Lung (tissue), 12 donors: ENCODE data around the gene TICAM1. TPM values are rescaled to one million over a fixed set of nuclear protein-coding genes. Genes with fewer than 3 reads are reported as not detected.
"Not testable (repeated sequence)": the region's sequence is repeated elsewhere in the genome, so short reads cannot be mapped to it uniquely, and the experiment has no call there.

Experiments
- ATAC-seq: fragments of 200-7000 bp; cut with Tn5 transposase; one replicate; pipeline ENCODE4 v1.9.1; 2020; ENCODE audit warnings: moderate number of reproducible peaks; ENCODE audit not compliant: insufficient read depth, low FRiP score
- DNase-seq, 3 donors: peaks; one replicate each; pipeline ENCODE4 v3.0.0-alpha.2; 2013 to 2017
- H3K27ac ChIP-seq, 2 donors: one replicate each; pipeline ENCODE4 v1.5.1; 2013; ENCODE audit warnings: mild to moderate bottlenecking in 2 of 2, moderate library complexity in 2 of 2, control low read depth in 1 of 2, inconsistent platforms in 1 of 2, low read depth in 1 of 2, low read length in 1 of 2
- H3K27me3 ChIP-seq, 3 donors: one replicate each; pipeline ENCODE4 v1.5.1; 2013; ENCODE audit warnings: low read length in 2 of 3; ENCODE audit not compliant: control insufficient read depth in 3 of 3, insufficient read depth in 3 of 3
- H3K36me3 ChIP-seq, 4 donors: one replicate each; pipeline ENCODE4 v1.5.1; 2013; ENCODE audit warnings: low read length in 4 of 4, mild to moderate bottlenecking in 1 of 4, moderate library complexity in 1 of 4; ENCODE audit not compliant: control insufficient read depth in 4 of 4, insufficient read depth in 4 of 4
- H3K4me1 ChIP-seq, 5 donors: one replicate each; pipeline ENCODE4 v1.5.1; 2013; ENCODE audit warnings: low read length in 5 of 5, mild to moderate bottlenecking in 2 of 5, moderate library complexity in 1 of 5; ENCODE audit not compliant: control insufficient read depth in 5 of 5, insufficient read depth in 5 of 5
- H3K4me3 ChIP-seq: one replicate; pipeline ENCODE4 v1.5.1; 2013; ENCODE audit warnings: mild to moderate bottlenecking, control low read depth, moderate library complexity
- H3K9ac ChIP-seq, 2 donors: one replicate each; pipeline ENCODE4 v1.5.1; 2013; ENCODE audit warnings: low read length in 2 of 2, control low read depth in 1 of 2; ENCODE audit not compliant: insufficient read depth in 1 of 2
- H3K9me3 ChIP-seq, 4 donors: one replicate each; pipeline ENCODE4 v1.5.1; 2013; ENCODE audit warnings: low read length in 3 of 4, mild to moderate bottlenecking in 1 of 4, moderate library complexity in 1 of 4; ENCODE audit not compliant: control insufficient read depth in 4 of 4, insufficient read depth in 3 of 4
- WGBS, 2 donors: extraction: QIAGEN DNeasy Blood & Tissue Kit; methylation state at CpG; one replicate each; pipeline ENCODE4 v1.1.7; 2013; 5-methylcytosine and 5-hydroxymethylcytosine counted together
- polyA plus RNA-seq, 2 donors: library from polyadenylated mRNA; stranded (reverse); fragments of 200-250 nt; gene quantifications; one replicate each; pipeline ENCODE4 v1.2.1, GENCODE V29; 2013
- total RNA-seq, 2 donors: library from RNA; depleted of rRNA in 1 of 2; stranded (reverse); fragments of >200 nt in 1 of 2; gene quantifications; one replicate each; pipeline ENCODE4 v1.2.1, GENCODE V29; 2014 to 2021
- TF ChIP-seq, protein P1 (sequence below): IDR thresholded peaks from 2 replicates; pipeline ENCODE4 v1.5.1; 2012; ENCODE audit warnings: mild to moderate bottlenecking; ENCODE audit errors: control extremely low read depth, extremely low read depth
- donor health status: control.
- donor health status: control.
- donor health status: Bipolar disorder and iron deficiency.
- donor health status: healthy.
- donor health status: DM: yes; HTN: yes; CAD: no.

Gene TICAM1
- total and polyA plus RNA-seq, 4 donors: 4.5 to 19.7 (median 13.6) TPM

DNA sequence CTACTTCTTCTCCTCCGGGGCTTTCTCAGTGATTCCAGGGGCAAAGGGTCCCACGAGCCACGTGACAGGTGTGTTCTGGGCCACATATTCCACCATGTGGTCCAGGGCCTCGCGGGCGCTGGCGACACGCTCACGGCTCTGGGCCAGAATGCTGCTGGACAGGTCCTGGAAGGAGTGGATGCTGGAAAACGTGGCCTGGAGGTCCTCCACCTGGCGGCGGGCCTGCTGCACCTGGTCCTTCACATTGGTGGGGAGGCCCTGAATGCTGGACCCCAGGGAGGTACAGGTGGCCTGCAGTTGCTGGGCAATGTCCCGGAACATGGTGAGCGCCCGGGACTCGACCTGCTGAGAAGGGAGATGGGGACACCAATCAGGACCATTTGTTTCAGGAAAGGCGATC lies 7.7 kb upstream of the TICAM1 start:
- H3K36me3 ChIP-seq: peaks cover 7 to 27% (median 16%) of the 10 kb centered on the region in 4 donors
- no peak overlapping the region for H3K27ac ChIP-seq
- WGBS, 2 donors: 96% methylated on average over 17 of the region's 17 CpGs
- H3K27me3 ChIP-seq: no peaks in the 10 kb centered on the region
- H3K9me3 ChIP-seq: no peaks in the 10 kb centered on the region
- H3K9ac ChIP-seq: no peak overlapping the region
- no peak for DNase-seq
- TF ChIP-seq, protein P1, sequence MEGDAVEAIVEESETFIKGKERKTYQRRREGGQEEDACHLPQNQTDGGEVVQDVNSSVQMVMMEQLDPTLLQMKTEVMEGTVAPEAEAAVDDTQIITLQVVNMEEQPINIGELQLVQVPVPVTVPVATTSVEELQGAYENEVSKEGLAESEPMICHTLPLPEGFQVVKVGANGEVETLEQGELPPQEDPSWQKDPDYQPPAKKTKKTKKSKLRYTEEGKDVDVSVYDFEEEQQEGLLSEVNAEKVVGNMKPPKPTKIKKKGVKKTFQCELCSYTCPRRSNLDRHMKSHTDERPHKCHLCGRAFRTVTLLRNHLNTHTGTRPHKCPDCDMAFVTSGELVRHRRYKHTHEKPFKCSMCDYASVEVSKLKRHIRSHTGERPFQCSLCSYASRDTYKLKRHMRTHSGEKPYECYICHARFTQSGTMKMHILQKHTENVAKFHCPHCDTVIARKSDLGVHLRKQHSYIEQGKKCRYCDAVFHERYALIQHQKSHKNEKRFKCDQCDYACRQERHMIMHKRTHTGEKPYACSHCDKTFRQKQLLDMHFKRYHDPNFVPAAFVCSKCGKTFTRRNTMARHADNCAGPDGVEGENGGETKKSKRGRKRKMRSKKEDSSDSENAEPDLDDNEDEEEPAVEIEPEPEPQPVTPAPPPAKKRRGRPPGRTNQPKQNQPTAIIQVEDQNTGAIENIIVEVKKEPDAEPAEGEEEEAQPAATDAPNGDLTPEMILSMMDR: no peak
- ATAC-seq: no peak
- H3K4me3 ChIP-seq: no peak overlapping the region
- H3K4me1 ChIP-seq: no peaks in the 10 kb centered on the region

DNA sequence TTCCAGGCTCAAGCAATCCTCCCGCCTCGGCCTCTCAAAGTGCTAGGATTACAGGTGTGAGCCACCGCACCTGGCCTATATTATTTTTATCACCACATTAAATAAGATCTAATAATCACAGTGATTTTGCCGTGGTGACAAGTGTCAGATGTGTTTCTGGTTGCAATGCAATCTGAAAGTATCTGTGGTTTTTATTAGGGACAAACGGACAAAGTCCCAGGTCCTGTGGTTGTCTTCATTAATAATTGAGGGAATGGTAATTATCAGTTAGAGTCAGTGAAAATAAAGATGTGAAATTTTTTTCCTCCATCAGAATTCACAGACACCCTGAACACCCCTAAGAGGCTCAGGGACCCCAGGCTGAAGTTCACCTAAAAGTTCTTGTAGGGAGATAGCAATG lies 1.3 kb upstream of the TICAM1 start:
- no peak for DNase-seq
- Histone ChIP-seq H3K4me1 (peaks cover 0 to 10% (median 0%) of the 10 kb centered on the region in 5 donors), H3K4me3 (no peak overlapping the region), H3K36me3 (peaks cover 0 to 3% (median under 1%) of the 10 kb centered on the region in 4 donors), H3K27me3 (no peaks in the 10 kb centered on the region), H3K9ac (no peak overlapping the region), H3K9me3 (no peaks in the 10 kb centered on the region), H3K27ac (no peak overlapping the region)
- TF ChIP-seq, protein P1: no peak
- ATAC-seq: no peak
- WGBS, 2 donors: 89% methylated on average over 5 of the region's 5 CpGs

DNA sequence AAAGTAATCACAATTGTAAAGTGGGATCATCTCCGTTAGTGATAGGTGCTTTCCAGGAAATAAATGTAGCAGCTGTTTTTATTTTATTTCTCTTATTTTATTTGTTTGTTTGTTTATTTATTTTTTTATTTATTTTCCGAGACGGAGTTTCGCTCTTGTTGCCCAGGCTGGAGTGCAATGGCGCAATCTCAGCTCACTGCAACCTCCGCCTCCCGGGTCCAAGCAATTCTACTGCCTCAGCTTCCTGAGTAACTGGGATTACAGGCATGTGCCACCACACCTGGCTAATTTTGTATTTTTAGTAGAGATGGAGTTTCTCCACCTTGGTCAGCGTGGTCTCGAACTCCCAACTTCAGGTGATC lies 448 bp upstream of the TICAM1 start:
- WGBS, 2 donors: 23 to 24% methylated on average over 9 of the region's 9 CpGs

DNA sequence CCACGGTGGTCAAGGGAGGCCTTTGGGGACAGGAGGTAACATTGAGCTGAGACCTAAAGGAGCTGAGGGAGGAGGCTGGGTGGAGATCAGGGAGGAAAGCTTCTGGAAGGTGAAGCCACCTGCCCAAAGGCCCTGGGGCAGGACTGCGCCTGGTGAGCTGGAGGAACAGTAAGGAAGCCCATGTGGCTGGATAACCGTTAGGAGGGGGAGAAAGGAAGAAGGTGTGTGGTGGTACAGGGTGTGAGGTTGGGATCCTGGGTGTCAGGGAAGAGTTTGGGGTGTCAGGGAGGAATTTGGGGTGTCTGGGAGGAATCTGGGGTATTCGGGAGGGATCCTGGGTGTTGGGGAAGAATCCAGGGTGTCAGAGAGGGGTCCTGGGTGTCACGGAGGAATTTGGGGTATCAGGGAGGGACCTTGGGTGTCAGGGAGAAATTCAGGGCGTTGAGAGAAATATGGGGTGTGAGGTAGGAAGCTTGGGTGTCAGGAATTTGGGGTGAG lies 695 bp downstream of the TICAM1 start:
- TF ChIP-seq, protein P1: no peak
- H3K27ac ChIP-seq: peak overlapping the region; percentile 76 to 92
- no peaks in the 10 kb centered on the region for H3K9me3 ChIP-seq
- DNase-seq (no peak), ATAC-seq (no peak)
- 59 to 65% methylated on average over 6 of the region's 6 CpGs for WGBS, 2 donors
- H3K36me3 ChIP-seq: no peaks in the 10 kb centered on the region
- peak overlapping the region; percentile 89 for H3K4me3 ChIP-seq
- peak overlapping the region; percentile 65 to 73 for H3K9ac ChIP-seq
- peaks cover 0 to 10% (median 0%) of the 10 kb centered on the region in 5 donors for H3K4me1 ChIP-seq
- H3K27me3 ChIP-seq: no peaks in the 10 kb centered on the region

More for the DNA sequence above, 448 bp upstream of the TICAM1 start:
- H3K4me3 ChIP-seq: peak overlapping the region; percentile 89
- H3K36me3 ChIP-seq, H3K27me3 ChIP-seq, H3K9me3 ChIP-seq, DNase-seq, ATAC-seq: not testable (repeated sequence)
- peak overlapping the region; percentile 73 to 86 for H3K9ac ChIP-seq
- H3K27ac ChIP-seq: peak overlapping the region; percentile 76 to 92
- peaks cover 0 to 10% (median 0%) of the 10 kb centered on the region in 5 donors for H3K4me1 ChIP-seq
